Measurements from ENCODE around the gene MICU1.

Gene MICU1

DNA sequence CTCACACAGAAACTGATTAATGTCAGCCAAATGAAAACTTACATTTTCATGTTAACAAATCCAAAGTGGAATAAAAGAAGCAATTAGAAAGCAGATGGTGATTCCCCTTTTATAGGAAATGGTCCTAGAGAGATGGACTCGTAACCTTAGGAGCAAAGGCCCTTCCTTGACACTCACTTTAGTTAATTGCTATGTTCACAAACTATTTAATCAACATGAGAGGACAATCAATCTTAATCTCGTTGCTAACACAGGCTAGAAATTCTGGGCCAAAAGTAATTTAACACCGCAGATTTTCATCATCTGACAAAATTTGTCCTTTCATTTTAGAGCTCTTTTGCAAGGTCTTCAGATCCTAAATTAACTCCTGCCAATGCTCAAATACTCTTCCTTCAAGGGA is 207.2 kb downstream of the MICU1 start:
- ATAC-seq = no peak
- TF ChIP-seq GLIS3 (CRISPR knock-in tag; IDR thresholded peaks at IDR 0.05) (no peak), ZFP30 (CRISPR knock-in tag; IDR thresholded peaks at IDR 0.05) (no peak), BACH2 (CRISPR knock-in tag; IDR thresholded peaks at IDR 0.05; ENCODE audit: borderline replicate concordance) (no peak), TCF4 (CRISPR knock-in tag; IDR thresholded peaks at IDR 0.05; ENCODE audit: borderline replicate concordance) (no peak), TOX (CRISPR knock-in tag; IDR thresholded peaks at IDR 0.05; ENCODE audit: borderline replicate concordance) (no peak), ZNF70 (CRISPR knock-in tag; IDR thresholded peaks at IDR 0.05) (no peak), ISL1 (CRISPR knock-in tag; IDR thresholded peaks at IDR 0.05) (no peak), PPARA (CRISPR knock-in tag; IDR thresholded peaks at IDR 0.05; ENCODE audit: borderline replicate concordance) (no peak), ZNF8 (CRISPR knock-in tag; IDR thresholded peaks at IDR 0.05) (no peak), CSDC2 (CRISPR knock-in tag; IDR thresholded peaks at IDR 0.05) (no peak), ZC3H10 (CRISPR knock-in tag; IDR thresholded peaks at IDR 0.05) (no peak), ZFP3 (CRISPR knock-in tag; IDR thresholded peaks at IDR 0.05) (no peak)
- TF ChIP-seq, protein P1, sequence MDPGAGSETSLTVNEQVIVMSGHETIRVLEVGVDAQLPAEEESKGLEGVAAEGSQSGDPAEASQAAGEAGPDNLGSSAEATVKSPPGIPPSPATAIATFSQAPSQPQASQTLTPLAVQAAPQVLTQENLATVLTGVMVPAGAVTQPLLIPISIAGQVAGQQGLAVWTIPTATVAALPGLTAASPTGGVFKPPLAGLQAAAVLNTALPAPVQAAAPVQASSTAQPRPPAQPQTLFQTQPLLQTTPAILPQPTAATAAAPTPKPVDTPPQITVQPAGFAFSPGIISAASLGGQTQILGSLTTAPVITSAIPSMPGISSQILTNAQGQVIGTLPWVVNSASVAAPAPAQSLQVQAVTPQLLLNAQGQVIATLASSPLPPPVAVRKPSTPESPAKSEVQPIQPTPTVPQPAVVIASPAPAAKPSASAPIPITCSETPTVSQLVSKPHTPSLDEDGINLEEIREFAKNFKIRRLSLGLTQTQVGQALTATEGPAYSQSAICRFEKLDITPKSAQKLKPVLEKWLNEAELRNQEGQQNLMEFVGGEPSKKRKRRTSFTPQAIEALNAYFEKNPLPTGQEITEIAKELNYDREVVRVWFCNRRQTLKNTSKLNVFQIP (CRISPR knock-in tag; IDR thresholded peaks at IDR 0.05; ENCODE audit: borderline replicate concordance, low read depth) = no peak
- TF ChIP-seq, protein P2, sequence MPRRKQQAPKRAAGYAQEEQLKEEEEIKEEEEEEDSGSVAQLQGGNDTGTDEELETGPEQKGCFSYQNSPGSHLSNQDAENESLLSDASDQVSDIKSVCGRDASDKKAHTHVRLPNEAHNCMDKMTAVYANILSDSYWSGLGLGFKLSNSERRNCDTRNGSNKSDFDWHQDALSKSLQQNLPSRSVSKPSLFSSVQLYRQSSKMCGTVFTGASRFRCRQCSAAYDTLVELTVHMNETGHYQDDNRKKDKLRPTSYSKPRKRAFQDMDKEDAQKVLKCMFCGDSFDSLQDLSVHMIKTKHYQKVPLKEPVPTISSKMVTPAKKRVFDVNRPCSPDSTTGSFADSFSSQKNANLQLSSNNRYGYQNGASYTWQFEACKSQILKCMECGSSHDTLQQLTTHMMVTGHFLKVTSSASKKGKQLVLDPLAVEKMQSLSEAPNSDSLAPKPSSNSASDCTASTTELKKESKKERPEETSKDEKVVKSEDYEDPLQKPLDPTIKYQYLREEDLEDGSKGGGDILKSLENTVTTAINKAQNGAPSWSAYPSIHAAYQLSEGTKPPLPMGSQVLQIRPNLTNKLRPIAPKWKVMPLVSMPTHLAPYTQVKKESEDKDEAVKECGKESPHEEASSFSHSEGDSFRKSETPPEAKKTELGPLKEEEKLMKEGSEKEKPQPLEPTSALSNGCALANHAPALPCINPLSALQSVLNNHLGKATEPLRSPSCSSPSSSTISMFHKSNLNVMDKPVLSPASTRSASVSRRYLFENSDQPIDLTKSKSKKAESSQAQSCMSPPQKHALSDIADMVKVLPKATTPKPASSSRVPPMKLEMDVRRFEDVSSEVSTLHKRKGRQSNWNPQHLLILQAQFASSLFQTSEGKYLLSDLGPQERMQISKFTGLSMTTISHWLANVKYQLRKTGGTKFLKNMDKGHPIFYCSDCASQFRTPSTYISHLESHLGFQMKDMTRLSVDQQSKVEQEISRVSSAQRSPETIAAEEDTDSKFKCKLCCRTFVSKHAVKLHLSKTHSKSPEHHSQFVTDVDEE (CRISPR knock-in tag; IDR thresholded peaks at IDR 0.05) = no peak
- TF ChIP-seq, protein P3, sequence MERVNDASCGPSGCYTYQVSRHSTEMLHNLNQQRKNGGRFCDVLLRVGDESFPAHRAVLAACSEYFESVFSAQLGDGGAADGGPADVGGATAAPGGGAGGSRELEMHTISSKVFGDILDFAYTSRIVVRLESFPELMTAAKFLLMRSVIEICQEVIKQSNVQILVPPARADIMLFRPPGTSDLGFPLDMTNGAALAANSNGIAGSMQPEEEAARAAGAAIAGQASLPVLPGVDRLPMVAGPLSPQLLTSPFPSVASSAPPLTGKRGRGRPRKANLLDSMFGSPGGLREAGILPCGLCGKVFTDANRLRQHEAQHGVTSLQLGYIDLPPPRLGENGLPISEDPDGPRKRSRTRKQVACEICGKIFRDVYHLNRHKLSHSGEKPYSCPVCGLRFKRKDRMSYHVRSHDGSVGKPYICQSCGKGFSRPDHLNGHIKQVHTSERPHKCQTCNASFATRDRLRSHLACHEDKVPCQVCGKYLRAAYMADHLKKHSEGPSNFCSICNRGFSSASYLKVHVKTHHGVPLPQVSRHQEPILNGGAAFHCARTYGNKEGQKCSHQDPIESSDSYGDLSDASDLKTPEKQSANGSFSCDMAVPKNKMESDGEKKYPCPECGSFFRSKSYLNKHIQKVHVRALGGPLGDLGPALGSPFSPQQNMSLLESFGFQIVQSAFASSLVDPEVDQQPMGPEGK (CRISPR knock-in tag; IDR thresholded peaks at IDR 0.05; ENCODE audit: borderline replicate concordance) = no peak

DNA sequence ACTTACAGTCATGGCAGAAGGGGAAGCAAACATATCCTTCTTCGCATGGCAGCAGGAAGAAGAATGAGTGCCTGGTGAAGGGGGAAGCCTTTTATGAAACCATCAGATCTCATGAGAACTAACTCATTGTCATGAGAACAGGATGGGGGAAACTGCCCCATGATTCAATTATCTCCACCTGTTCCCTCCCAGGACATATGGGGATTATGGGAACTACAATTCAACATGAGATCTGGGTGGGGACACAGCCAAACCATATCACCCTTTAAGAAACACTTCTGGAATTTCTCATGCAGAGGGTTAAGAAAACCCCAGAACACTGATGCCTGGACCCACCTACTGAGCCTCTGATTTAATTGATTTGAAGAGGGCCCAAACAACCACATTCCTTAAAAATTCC is 207.9 kb downstream of the MICU1 start:
- TF ChIP-seq RARB (CRISPR knock-in tag; IDR thresholded peaks at IDR 0.05) = no peak
- no peak for TF ChIP-seq PPARA (CRISPR knock-in tag; IDR thresholded peaks at IDR 0.05; ENCODE audit: borderline replicate concordance)
- TF ChIP-seq ZC3H10 (CRISPR knock-in tag; IDR thresholded peaks at IDR 0.05) = no peak
- no peak for TF ChIP-seq SNAI2 (CRISPR knock-in tag; IDR thresholded peaks at IDR 0.05)
- TF ChIP-seq TOX (CRISPR knock-in tag; IDR thresholded peaks at IDR 0.05; ENCODE audit: borderline replicate concordance) = no peak
- TF ChIP-seq, protein P4, sequence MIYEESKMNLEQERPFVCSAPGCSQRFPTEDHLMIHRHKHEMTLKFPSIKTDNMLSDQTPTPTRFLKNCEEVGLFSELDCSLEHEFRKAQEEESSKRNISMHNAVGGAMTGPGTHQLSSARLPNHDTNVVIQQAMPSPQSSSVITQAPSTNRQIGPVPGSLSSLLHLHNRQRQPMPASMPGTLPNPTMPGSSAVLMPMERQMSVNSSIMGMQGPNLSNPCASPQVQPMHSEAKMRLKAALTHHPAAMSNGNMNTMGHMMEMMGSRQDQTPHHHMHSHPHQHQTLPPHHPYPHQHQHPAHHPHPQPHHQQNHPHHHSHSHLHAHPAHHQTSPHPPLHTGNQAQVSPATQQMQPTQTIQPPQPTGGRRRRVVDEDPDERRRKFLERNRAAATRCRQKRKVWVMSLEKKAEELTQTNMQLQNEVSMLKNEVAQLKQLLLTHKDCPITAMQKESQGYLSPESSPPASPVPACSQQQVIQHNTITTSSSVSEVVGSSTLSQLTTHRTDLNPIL (CRISPR knock-in tag; IDR thresholded peaks at IDR 0.05; ENCODE audit: low read depth) = no peak
- no peak for TF ChIP-seq ZFP30 (CRISPR knock-in tag; IDR thresholded peaks at IDR 0.05)
- TF ChIP-seq, protein P5, sequence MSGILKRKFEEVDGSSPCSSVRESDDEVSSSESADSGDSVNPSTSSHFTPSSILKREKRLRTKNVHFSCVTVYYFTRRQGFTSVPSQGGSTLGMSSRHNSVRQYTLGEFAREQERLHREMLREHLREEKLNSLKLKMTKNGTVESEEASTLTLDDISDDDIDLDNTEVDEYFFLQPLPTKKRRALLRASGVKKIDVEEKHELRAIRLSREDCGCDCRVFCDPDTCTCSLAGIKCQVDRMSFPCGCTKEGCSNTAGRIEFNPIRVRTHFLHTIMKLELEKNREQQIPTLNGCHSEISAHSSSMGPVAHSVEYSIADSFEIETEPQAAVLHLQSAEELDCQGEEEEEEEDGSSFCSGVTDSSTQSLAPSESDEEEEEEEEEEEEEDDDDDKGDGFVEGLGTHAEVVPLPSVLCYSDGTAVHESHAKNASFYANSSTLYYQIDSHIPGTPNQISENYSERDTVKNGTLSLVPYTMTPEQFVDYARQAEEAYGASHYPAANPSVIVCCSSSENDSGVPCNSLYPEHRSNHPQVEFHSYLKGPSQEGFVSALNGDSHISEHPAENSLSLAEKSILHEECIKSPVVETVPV (CRISPR knock-in tag; IDR thresholded peaks at IDR 0.05) = no peak
- TF ChIP-seq GLIS3 (CRISPR knock-in tag; IDR thresholded peaks at IDR 0.05) = no peak
- TF ChIP-seq, protein P2 (CRISPR knock-in tag; IDR thresholded peaks at IDR 0.05) = no peak
- TF ChIP-seq ZFP3 (CRISPR knock-in tag; IDR thresholded peaks at IDR 0.05) = no peak
- no peak for TF ChIP-seq BACH2 (CRISPR knock-in tag; IDR thresholded peaks at IDR 0.05; ENCODE audit: borderline replicate concordance)
- ATAC-seq = no peak
